ENCODE data around the gene NPAS3.

GRCh38 chr14:33773205-33774030 is 834.7 kb downstream of the NPAS3 start:
- TF ChIP-seq ZNF501 (CRISPR knock-in tag; IDR thresholded peaks at IDR 0.05) (no peak), ZNF138 (CRISPR knock-in tag; IDR thresholded peaks at IDR 0.05; ENCODE audit: low read depth) (no peak), FOXM1 (CRISPR knock-in tag; IDR thresholded peaks at IDR 0.05) (no peak), GMEB2 (CRISPR knock-in tag; IDR thresholded peaks at IDR 0.05; ENCODE audit: low read depth) (no peak), POLR2AphosphoS5 (IDR thresholded peaks at IDR 0.05; ENCODE audit: low read depth, low read length) (no peak), ARNT (IDR thresholded peaks at IDR 0.05) (no peak), ARID5B (CRISPR knock-in tag; IDR thresholded peaks at IDR 0.05) (no peak)
- TF ChIP-seq, protein P1, sequence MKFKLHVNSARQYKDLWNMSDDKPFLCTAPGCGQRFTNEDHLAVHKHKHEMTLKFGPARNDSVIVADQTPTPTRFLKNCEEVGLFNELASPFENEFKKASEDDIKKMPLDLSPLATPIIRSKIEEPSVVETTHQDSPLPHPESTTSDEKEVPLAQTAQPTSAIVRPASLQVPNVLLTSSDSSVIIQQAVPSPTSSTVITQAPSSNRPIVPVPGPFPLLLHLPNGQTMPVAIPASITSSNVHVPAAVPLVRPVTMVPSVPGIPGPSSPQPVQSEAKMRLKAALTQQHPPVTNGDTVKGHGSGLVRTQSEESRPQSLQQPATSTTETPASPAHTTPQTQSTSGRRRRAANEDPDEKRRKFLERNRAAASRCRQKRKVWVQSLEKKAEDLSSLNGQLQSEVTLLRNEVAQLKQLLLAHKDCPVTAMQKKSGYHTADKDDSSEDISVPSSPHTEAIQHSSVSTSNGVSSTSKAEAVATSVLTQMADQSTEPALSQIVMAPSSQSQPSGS (CRISPR knock-in tag; IDR thresholded peaks at IDR 0.05), result no peak
- TF ChIP-seq, protein P2, sequence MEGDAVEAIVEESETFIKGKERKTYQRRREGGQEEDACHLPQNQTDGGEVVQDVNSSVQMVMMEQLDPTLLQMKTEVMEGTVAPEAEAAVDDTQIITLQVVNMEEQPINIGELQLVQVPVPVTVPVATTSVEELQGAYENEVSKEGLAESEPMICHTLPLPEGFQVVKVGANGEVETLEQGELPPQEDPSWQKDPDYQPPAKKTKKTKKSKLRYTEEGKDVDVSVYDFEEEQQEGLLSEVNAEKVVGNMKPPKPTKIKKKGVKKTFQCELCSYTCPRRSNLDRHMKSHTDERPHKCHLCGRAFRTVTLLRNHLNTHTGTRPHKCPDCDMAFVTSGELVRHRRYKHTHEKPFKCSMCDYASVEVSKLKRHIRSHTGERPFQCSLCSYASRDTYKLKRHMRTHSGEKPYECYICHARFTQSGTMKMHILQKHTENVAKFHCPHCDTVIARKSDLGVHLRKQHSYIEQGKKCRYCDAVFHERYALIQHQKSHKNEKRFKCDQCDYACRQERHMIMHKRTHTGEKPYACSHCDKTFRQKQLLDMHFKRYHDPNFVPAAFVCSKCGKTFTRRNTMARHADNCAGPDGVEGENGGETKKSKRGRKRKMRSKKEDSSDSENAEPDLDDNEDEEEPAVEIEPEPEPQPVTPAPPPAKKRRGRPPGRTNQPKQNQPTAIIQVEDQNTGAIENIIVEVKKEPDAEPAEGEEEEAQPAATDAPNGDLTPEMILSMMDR (CRISPR knock-in tag; IDR thresholded peaks at IDR 0.05), result no peak

Data from HepG2 (cell line).